ENCODE data around the gene TMA7.

TMA7 gene

DNA sequence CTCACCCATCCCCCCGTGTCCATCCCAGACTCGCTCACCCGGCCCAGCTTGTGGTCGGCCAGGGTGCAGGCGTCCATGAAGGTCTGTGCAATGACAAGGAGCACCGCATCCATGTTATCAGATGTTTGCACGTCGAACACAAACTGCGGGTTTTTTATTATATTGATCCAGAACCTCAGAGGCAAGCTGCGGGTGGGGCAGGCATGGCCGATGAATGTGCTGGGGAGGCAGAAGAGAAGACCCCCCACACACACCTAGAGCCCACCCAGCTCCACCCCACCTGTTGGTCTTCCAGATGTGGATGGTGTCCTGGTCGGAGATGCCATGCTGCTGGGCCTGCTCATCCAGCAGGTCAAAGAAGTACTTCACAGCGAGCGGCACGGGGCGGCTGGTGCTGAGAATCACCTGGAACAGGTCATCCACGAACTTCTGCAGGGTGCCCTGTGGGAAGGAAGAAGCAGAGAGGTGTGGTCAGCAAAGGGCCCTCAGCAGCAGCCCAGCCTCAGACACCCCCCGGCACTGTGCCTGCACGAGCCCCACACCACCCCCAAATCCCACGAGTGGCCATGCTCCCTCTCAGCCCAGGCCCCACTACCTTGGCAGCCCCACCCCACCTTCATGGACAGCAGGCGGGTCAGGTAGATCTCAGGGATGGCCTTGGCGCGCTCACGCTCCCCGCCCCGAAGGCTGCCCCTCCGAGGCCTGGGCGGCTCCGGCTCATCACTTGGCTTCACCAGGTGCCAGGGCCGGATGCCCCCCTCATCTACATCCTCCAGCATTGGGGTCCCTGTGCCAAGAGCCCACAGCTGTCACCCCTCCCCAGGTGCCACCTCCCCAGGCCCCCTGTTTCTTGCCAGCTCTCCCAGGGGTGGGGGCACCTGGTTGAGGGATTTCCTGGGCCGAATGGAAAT is 30.5 kb upstream of the TMA7 start:
- DNase-seq = peak; percentile 11

DNA sequence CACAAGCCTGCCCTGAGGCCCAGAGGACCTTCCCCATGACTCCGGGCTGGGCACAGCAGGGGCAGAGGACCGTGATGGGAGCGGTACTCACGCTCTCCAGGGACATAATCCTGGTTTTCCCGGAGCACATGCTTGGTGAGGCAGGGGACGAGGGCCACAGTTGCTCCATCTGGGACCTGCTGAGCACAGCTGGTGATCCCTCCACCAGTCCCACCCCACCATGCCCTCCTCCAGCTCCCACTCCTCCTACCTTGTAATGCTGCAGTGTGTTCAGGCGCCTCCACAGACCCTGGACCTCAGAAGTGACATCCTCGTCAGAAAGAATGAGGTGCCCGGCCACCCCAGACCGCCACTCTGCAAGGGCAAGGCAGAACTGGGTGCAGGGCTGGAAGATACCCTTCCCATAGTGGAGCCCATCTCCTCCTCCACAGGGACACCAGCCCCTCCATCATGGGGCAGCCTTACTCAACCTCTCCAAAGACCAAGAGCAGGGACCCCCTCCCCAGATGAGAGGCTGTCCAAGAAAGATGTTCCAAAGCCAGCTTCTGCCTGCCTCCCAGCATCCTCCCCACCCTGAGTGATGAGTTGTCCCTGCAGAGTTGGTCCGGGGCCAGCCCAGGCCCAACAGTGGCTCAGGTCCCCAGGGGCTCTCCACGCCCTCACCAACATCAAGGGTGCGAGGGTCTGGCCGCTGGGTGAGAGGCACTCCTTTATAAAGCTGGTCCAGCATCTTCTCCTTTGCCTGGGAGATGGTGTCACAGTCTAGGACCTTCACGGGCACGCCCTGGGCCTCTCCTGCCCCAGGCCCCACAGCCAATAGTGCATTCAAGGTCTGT is 29.6 kb upstream of the TMA7 start:
- DNase-seq = peak; percentile 23

DNA sequence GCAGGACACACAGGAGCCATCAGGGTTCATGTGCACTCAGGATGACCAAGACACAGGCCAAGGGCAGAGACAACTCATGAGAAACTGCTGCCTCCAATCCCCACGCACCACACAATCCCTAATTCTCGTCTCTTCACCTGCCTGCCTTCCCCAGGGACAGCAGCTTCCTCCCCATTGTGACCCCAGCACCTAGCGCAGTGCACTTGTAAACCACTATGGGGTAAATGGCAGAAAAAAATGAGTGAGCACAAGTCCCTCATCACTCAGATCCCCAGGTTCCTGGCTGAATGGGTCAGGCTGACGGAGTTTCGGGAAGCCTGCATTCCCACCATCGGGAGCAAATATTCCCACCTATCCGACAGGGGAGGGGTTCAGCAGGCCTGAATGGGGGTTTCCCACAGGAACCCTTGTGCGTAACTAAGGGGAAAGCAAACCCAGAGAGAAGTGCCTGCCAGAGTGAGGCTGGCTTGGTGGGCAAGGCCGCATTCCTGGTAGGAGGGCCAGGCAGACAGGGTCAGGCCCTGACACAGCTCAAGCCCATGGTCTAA is 28.9 kb upstream of the TMA7 start:
- DNase-seq = peak; percentile 17

DNA sequence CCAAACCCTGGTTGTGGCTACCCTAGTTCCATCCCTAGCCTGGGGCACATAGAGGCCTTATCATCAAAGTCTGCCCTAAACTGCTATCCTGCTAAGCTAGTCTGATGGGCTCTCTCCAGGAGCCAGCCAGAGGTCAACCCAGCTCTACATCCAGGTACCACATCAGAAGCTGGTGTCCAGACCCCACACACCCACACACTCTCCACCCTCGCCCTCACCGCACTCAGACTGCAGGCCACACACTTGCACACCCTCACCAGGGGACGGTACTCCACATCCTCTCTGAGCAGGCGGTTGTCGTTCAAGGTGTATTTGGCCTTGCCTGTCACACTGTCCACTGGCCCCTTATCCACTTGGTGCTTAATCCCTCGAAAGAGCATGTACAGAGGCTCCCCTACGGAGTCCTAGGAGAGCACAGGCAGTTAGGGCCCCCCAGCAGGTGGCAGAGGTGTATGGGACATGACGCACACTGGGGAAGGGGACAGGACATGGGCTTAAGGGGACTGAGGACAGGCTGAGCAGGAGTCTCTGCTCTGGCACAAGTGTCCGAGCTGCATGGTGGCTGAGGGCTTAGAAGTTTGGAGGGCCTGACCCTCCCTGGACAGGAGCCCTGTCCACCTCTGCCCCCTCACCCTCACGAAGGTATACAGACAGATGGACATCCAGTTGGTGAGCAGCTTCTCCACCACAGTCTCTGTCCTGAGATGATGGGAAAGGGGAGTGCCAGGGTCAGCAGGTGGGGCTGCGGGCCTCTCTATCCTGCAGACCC is 28.3 kb upstream of the TMA7 start:
- peak; percentile 28 for DNase-seq

DNA sequence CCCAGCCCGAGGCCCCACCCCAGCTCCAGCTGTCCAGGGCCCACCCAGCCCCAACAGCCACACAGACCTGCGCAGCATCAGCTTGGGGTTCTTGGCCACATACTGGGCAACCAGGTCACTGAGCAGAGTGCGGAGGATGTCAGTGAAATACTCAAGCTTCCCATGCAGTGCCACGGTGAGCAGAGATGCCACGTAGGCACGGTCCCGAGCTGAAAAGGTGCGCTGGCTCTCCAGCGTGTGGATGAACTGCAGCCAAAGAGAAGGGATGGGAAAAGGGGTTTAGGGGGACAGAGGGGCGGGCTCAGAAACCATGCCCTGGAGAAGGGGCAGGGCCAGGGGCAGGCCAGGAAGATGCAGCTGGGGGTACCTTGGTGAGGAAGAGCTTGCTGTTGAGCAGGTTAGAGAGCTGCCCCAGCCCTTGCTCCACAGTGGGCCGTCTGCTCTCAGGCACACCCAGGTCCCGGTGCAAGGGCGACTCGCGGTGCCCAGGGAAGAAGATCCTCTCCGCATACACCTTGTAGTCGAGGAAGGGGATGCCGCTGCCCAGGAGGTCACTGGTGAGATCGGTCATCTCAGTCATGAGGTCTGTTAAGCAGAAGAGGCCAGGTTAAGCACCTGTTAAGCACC is 27.6 kb upstream of the TMA7 start:
- DNase-seq = peak; percentile 11

DNA sequence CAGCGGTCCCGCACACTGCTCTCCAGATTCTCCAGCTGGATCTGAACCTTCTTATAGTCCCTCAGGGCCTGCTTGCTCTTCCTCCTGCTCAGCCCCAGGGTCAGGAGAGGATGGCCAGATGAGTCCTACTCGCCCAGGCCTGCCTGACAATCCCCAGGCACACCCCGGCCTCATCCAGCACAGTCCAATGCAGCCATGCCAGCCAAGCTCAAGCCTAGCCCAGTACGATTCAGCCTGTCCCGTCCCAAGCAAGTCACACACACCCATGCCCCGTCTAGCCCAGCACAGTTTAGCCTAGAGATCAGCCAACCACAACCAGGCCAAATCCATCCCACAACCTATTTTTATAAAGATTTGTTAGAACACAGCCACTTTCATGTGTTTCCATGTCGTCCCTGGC is 27.0 kb upstream of the TMA7 start:
- DNase-seq = peak; percentile 21

DNA sequence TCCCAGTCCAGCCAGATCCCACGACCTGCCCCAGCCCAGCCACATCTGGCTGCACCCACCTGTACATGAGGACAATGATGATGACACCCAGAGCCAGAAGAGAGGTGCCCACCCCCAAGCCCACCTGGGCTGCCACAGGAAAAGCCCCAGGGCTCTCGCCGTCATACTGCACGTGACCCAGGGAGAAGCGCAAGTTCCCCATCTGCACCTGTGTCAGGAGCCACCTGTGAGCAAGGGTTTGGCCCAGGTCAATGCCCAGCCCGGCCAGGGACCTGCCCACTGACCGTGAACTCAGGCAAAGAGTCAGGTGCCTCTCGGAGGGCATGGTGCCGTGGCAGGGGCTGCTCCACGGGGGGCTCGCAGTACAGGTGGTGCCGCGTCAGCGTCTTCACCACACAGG is 26.4 kb upstream of the TMA7 start:
- DNase-seq = no peak

DNA sequence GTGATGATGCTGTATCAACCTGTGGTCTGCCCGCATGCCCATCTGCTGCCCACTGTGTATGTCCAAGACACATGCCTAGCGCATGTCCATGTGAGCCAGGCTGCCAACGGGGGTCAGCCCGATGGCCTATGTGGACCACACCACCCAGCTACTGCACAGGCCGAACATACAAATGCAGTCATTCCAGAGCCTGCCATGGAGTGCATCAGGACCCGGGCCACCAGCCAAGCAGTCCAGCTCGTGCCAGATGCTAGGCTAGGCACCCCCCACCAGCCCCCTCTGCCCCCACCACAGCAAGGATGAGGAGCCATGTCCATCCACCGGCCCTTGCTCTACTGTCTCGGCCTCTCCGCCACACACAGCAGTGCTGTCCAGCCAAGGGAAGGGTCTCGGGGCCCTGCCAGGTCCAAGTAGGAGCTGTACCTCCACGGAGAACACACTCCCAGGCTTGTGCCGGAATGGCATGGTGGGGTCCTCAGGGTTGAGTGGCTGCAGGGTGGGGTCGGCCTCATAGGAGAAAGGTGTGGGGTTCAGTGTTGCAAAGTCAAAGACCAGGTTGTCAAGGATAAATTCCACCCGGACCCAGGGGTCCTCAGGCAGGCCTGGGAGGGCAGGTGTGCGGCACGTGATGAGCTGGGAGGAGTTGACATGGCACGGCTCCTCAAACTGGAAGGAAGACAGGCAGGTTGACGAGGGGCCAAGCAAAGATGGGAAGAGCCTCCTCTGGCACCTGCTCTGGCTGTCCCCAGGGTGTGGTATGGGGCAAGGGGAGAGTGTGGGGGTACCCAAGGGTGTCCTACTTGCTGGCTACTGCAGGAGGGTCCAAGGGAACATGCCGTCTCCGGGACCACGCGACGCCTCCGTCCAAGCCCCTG is 25.4 kb upstream of the TMA7 start:
- no peak for DNase-seq

DNA sequence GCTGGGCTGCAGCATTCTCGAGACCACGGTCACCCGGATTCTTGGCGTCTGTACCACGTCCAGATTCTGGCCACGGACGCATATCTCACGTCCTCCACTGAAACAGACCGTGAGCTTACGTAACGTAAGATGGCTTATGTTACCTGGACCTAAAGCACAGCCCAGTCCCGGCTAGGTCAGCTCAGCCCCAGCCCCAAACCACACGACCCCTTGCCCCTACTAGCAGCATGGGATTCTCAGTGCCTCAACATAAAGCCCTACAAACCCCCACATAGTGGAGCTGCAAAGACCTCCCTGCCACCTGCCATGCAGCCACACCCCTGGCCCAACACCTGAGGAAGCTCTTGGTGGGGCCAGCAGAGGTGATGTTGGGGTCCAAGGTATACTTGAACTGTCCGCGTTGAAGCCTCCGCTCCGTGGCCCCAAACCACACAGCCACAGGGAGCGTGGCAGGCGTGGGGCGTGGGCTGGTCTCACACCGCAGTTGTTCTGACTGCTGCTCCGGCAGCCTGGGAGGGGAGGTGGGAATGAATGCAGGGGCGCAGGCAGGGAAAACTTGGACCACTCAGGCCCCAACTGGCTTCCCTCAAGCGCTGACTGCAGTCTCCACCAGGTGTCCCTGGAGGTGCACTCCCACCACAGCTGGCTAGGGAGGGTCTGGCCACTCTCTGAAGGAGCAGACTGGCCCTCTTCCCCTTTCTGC is 24.7 kb upstream of the TMA7 start:
- no peak for DNase-seq

DNA sequence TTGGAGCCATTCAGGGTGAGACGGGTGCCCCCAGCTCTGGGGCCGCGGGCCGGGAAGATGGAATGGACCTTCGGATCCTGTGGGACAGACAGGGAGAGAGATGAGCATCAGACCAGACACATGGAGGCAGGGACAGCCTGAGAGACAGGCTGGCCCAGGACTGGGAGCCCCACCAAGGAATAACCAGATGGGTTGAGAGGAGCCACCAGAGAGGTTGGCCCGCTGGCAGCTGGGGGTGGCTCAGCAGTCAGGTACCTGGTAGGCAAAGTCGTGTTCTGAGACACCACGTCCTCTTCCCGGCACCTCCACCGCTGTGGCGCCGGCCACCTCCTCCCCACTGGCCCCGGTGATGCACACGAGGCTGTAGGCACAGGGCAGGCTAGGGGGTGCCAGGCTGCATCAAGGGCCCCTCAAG is 24.0 kb upstream of the TMA7 start:
- DNase-seq = no peak

DNA sequence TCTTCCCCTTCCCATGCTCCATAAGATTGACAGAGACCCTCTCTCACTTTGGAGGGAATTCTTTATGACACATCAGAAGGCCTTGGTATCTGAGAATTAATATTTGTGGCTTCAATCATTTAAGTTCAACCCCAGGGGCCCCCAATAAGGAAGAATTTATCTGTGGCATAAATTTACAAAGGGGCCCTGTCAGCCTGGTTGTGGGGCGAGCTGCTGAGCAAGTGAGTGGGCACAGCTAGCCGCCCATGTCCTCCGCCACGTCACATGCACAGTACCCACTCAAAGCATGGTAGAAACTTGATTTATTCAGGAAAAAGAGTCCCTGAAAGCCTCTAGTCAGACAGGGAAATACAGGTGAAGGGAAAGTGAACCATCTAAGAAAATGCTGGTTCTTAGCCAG is 23.5 kb upstream of the TMA7 start:
- DNase-seq = no peak

DNA sequence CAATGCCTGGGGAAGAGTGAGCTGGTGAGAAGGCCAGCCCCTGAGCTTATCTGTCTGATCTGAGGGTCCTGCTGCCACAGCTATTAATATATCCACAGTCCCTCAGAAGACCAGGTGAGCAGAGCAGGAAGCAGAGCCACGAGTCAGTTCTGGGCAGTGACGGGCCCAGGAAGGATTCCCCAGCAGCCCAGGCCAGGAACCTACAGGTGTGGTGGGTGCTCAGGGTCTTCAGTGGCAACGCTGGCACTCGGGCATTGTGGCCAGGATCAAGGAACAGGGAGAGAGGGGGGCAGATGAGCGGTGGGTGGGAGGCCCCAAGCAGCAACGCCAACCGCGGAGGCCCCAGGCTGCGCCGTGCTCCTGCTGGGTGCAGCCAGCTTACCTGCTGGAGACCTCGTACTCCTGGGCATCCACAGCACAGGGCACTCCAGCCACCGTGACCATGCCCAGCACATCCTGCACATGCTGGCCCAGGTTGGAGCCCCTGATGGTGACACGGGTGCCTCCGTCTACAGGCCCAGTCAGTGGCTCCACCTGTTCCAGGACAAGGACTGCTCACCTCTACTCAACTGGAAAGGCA is 22.4 kb upstream of the TMA7 start:
- DNase-seq = no peak

DNA sequence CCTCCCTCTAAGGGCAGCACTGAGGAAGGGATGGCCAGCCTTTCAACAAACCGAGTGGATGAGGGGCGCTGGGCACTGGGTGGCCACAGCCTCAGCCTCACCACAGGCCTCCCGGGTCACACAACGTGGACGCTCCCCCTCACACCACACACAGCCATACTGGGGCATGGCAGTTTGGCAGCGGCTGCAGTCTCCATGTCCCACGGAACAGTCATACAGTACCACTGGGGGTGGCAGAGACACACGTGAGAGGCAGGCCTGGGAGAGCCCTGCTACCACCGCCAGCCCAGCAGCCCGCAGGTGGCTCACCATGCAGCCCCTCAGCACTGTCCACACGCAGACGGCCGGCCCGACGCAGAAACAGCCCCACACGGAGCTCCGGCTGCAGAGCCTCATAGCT is 21.9 kb upstream of the TMA7 start:
- no peak for DNase-seq

DNA sequence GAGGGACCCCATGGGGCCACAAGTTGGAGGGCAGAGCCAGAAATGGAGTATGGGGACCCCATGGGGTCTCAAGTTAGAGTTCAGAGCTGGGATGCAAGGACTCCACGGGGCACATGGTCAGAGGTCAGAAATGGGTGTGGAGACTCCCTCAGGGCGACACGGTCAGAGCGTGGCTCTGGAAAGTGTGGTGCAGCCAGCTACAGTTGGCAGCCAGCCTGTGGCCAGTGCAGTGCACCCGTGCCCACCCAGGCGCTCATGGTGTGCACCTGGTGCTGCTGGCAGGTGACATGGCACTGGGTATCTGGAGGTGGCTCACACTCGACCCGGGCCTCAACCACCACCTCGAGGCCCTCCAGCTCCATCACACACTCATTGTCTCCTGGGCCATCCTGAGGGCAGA is 21.4 kb upstream of the TMA7 start:
- DNase-seq = no peak

DNA sequence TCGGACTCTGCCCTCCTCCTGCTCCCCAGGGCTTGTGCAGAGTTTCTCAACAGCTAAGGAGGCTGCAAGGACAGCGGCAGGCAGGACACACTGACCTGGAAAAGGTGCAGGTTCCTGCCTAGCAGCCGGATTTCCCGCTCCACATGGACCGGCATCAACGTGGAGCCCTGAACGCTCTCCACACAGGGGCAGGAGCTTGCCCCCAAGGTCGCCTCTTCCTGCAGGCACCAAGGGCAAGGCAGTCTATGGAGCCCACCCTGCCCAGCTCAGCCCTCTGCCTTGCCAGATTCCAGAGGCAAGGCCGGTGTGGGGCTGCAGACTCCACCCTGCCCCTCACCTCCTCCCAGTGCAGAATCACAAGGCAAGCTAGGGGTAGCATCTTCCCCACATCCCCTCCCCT is 20.9 kb upstream of the TMA7 start:
- no peak for DNase-seq

DNA sequence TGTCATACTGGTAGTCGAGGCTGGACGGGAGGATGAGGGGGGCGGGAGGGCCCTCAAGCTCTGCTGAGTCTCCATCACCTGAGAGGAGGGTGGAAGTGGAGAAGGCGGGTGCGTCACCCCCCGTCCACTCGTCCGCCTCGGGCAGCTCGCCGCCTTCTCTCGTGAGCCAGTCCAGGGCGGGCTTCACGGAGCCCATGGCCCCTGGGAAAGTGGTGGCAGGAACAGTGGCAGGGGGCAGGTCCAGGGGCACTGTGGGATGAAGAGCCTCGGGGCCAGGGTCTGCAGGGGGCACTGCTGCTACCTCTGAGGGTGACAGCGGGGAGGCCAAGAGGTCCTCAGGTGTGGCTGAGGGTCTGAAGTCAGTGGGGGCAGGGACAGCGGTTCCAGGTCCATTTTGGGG is 20.5 kb upstream of the TMA7 start:
- DNase-seq = no peak

DNA sequence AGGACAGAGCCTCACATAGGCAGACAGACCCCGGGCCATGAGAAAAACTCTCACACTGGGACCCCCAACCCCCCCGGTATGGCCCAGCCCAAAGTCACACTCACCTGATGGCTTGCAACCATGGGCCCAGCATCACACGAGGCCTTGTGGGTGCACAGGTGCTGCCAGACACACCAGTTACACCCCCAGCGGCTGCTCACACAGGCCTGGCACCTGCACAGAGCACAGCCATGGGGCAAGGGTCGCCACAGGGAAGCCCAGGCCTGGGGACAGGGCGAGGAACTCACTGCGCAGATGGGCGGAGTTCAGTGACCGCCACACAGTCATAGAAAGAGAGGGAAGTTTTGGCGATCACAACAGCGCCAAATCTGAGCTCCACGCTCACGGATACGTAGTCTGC is 19.5 kb upstream of the TMA7 start:
- no peak for DNase-seq

DNA sequence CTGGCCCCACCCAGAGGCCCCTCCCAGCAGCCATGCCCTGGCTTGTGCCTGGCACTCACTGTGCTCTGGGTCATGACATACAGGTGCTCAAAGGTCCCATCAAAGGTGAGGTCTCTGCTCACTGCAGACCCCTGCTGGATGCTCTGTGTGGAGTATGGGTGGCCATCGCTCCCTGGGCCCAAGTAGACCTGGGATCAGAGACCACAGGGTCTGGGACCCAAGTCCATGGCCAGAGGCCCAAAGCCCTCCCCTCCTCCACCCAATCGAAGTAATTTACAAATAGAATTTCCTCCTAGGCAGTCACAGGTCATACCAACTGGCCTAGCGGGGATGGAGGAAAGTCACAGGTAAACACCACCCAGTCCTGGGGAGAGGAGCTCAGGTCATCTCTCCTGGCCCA is 17.8 kb upstream of the TMA7 start:
- DNase-seq = no peak

DNA sequence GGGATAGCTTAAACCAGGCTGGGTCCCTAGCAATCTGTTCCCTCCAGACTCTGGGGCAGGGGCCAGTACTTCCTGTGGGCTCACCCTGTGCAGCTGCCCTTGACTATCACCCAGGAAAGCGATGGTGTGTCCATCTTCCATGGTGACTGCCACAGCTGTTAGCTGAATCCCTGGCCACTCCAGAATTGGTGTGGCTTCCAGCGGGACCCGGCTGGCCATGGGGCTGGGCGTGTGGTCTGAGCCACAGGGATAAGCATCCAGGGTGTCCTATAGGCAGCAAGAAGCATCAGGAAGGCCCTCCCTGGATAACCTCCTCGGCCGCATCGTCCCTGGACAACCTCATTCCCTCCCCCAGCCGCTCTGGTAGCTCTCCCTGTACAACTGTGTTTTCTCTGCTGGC is 17.4 kb upstream of the TMA7 start:
- no peak for DNase-seq

DNA sequence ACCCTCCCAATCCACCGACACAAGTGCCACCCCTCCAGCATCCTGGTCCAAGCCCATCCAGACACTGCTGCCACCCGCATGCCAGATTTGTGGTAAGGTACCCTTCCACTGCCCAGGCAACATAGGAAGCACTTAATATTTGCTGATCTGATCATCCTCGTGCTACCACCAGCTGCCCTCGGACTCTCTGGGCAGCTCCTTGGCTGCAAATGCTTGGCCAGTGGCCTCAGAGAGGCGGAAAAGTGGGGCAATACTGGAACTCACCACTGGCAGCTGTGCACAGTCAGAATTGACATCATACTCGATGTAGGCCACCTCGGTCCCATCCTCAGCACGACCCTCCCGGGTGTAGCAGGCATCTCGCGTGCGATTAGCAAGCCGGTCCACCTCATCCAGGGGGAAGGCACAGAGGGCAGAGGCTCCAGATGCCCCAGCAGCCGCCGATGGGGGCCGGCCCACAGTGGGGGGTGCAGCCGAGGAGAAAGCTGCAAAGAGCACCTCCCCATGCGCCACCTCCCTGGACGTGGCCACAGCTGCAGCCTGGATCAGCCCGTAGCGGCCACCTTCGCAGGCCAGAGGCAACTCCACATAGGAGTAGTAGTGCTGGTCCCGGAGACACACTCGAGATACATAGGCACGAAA is 16.7 kb upstream of the TMA7 start:
- no peak for DNase-seq

All from 8988T (cell line).